GM12891 (cell line): ENCODE data around the gene CLPTM1.
"Not testable (repeated sequence)": the region's sequence is repeated elsewhere in the genome, so short reads cannot be mapped to it uniquely, and the experiment has no call there.

Experiments used
- DNase-seq: peaks from one replicate; pipeline ENCODE4 v3.0.0; 2011; ENCODE audit warnings: low spot score; ENCODE audit not compliant: insufficient read length
- FAIRE-seq: peaks from 2 replicates; lab custom pipeline; 2011; peaks lifted over from hg19 to GRCh38; lab: Jason Lieb, UNC
- PAX5 ChIP-seq: IDR thresholded peaks from 2 replicates; pipeline ENCODE4 v1.6.1; 2011; ENCODE audit warnings: low read length, moderate library complexity, mild to moderate bottlenecking; ENCODE audit not compliant: insufficient read depth, severe bottlenecking
- POLR2A ChIP-seq: IDR thresholded peaks from 2 replicates; pipeline ENCODE4 v1.6.1; 2011; ENCODE audit warnings: low read depth, low read length, control low read depth
- POLR2AphosphoS5 ChIP-seq: IDR thresholded peaks from 2 replicates; pipeline ENCODE4 v1.6.1; 2011; ENCODE audit warnings: low read depth, low read length, control low read depth
- POU2F2 ChIP-seq: IDR thresholded peaks from 2 replicates; pipeline ENCODE4 v1.6.1; 2011; ENCODE audit warnings: low read depth, mild to moderate bottlenecking, control low read depth, low read length, moderate library complexity
- SPI1 ChIP-seq: IDR thresholded peaks from 2 replicates; pipeline ENCODE4 v1.6.1; 2011; ENCODE audit warnings: low read depth, low read length, control low read depth
- TAF1 ChIP-seq: IDR thresholded peaks from 2 replicates; pipeline ENCODE4 v1.6.1; 2011; ENCODE audit warnings: low read depth, low read length, control low read depth

The CLPTM1 gene

DNA sequence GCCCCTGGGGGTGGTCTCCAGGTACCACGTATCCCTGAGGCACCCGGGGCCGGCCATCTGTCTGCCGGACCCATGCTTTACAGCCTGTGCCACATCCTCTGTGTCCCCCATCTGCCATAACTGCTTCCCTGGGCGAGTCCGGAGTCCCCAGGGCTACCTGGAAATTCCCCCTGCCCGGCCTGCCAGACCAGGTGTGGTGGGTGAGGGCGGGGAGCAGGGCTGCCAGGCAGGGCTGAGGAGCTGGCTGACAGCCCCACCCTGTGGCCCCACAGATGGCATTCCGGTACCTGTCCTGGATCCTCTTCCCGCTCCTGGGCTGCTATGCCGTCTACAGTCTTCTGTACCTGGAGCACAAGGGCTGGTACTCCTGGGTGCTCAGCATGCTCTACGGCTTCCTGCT is 35.8 kb downstream of the CLPTM1 start:
- TF ChIP-seq TAF1 (no peak), POLR2A (no peak), POLR2AphosphoS5 (no peak), POU2F2 (no peak), PAX5 (no peak)
- DNase-seq: no peak
- no peak for FAIRE-seq

DNA sequence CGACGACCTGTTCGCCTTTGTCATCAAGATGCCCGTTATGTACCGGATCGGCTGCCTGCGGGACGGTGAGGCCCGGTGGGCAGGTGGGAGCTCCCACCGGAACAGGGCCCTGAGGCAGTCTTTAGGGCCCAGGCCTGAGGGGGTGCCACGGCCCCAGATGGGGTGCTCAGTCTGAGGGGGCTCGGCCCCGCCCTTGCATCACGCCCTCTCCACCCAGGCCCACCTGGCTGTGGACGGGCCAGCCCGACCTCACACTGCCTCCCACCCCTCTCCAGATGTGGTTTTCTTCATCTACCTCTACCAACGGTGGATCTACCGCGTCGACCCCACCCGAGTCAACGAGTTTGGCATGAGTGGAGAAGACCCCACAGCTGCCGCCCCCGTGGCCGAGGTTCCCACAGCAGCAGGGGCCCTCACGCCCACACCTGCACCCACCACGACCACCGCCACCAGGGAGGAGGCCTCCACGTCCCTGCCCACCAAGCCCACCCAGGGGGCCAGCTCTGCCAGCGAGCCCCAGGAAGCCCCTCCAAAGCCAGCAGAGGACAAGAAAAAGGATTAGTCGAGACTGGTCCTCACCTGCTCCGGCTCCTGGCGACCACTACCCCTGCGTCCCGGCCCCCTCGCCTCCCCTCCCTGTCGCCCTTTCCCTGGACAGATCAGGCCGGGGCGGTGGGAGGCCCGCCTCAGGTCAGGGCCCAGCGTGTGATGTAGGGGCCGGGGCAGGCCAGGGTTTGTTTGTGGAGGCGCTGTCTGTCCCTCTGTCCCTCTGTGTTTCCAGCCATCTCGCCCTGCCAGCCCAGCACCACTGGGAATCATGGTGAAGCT is 37.4 kb downstream of the CLPTM1 start:
- no peak for TF ChIP-seq POLR2AphosphoS5
- FAIRE-seq: no peak
- no peak for DNase-seq

DNA sequence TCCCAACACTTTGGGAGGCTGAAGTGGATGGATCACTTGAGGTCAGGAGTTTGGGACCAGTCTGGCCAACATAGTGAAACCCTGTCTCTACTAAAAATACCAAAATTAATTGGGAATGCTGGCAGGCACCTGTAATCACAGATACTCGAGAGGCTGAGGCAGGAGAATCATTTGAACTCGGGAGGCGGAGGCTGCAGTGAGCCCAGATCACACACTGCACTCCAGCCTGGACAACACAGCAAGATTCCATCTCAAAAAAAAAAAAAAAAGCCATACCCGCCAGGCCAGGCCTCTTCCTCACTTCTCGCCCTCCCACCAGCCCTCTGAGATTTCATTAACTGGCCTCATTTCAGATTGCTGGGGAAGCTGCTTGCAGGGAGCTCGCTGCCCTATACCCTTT is 38.3 kb downstream of the CLPTM1 start:
- no peak for DNase-seq
- no peak for FAIRE-seq
- TF ChIP-seq PAX5 (no peak), POLR2A (no peak), POLR2AphosphoS5 (no peak), POU2F2 (no peak), SPI1 (no peak), TAF1 (no peak)

DNA sequence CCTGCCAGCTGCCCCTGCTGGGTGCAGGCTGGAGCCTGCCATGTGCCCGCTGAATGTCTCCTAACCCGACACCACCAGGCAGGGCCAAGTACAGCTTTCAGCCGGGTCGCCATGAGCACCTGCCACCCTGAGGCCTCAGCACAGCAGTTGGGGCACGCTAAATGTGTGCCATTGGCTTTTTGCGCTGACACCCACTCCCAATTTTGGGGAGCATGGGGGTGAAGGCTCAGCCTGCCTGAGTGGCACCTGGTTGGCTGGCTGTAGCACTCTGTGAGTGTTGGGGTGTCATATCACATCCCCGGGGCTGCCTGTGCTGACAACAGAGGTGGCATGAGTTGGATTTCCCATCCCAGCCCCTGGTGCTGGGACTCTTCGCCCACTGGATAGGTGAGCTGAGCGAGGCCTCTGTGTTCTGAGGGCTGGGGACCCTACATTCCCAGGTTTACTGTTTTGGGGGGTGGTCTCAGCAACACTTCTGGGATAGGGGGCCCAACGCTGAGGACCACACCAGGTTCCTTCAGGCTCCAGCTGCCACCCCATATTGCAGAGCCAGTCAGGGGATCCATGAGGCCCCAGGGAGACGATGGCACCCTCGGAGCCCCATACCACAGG is 38.9 kb downstream of the CLPTM1 start:
- FAIRE-seq (no peak), DNase-seq (no peak)
- TF ChIP-seq SPI1: no peak
- TF ChIP-seq PAX5: no peak
- TF ChIP-seq TAF1: no peak
- no peak for TF ChIP-seq POU2F2
- no peak; the same call in 1 of the 2 replicates for TF ChIP-seq POLR2A
- TF ChIP-seq POLR2AphosphoS5: no peak

DNA sequence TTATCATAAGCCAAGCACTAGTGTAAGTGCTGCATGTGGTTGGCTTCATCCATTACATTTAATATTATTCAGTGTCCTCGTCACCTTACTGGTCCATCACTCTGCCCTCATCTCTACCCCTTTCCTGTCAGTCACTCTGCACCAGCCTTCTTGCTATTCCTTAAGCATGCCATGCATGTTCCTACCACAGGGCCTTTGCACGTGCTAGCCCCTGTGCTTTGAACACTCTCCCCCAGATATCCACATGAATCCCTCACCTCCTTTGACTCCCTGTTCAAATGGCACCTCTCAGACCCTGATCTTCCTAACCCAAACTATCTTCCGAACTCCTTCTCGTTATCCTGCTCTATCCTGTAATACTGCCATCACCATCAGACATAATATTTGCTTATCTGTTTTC is 42.8 kb downstream of the CLPTM1 start:
- TF ChIP-seq PAX5 (no peak), POLR2A (no peak), TAF1 (no peak), POU2F2 (no peak), POLR2AphosphoS5 (no peak), SPI1 (no peak)
- DNase-seq (no peak), FAIRE-seq (peak; percentile 73)

DNA sequence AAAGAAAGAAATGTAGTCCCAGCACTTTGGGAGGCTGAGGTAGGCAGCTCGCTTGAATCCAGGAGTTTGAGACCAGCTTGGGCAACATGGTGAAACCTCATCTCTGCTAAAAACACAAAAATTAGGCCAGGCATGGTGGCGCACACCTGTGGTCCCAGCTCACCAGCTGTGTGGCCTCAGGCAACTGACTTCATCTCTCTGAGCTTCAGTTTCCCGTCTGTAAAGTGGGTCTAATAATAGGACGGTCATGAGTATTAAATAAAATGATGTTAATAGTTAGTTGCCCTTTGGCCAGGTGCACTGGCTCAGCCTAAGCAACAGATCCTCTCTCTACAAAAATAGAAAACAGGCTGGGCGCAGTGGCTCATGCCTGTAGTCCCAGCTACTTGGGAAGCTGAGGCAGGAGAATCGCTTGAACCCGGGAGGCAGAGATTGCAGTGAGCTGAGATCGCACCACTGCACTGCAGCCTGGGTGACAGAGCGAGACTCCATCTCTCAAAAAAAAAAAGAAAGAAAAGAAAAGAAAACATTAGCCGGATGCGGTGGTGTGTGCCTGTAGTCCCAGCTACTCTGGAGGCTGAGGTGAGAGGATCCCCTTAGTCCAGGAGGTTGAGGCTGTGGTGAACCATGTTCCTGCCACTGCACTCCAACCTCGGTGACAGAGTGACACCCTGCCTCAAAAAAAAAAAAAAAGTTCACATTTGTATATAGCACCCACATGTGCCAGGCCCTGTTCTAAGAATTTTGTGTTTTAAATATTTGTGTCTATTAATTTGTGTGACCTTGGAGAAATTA is 44.1 kb downstream of the CLPTM1 start:
- not testable (repeated sequence) for DNase-seq
- FAIRE-seq: peak; percentile 51

DNA sequence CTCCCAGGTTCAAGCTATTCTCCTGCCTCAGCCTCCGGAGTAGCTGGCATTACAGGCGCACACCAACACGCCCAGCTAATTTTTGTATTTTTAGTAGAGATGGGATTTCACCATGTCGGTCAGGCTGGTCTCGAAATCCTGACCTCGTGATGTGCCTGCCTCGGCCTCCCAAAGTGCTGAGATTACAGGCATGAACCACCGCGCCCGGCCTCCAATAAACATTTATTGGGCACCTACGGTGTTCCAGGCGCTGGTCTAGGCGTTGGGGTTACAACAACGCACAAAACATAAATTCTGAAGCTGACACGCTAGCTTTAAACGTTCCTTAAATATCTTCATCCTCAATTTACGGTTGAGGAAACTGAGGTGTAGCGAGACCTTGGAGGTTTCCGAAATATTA is 45.5 kb downstream of the CLPTM1 start:
- FAIRE-seq, DNase-seq: not testable (repeated sequence)

DNA sequence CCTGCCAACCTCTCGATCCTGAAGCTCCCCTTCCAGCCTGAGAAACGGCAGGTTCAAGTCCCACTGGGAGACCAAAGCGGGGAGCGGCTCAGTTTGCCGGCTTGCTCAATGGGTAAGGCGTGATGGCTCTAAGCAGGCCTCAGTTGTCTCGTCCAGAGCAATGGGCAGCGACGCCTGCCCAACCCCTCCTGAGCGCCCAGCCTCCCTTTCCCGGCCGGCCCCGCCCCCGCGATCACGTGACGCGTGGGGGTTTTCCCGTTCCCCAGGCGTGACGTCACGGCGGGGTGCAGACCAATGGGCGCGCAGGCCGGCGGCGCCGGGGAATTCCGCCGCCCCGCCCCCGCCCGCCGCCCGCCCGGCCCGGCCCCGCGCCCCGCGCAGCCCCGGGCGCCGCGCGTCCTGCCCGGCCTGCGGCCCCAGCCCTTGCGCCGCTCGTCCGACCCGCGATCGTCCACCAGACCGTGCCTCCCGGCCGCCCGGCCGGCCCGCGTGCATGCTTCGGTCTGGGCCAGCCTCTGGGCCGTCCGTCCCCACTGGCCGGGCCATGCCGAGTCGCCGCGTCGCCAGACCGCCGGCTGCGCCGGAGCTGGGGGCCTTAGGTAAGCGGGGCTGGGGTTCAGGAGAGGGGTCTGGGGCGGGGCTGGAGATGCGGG is 46.0 kb downstream of the CLPTM1 start, which contains the start of gene RELB:
TSS of gene RELB (plus strand) at position 378 of the 653 bp plus-strand sequence. CDS start at position 494, 116 bp downstream.
- FAIRE-seq (peak; percentile 95), DNase-seq (peak; percentile 96)
- no peak for TF ChIP-seq SPI1
- no peak for TF ChIP-seq PAX5
- no peak for TF ChIP-seq TAF1
- TF ChIP-seq POU2F2: no peak
- no peak; the same call in 1 of the 2 replicates for TF ChIP-seq POLR2AphosphoS5
- TF ChIP-seq POLR2A: no peak

DNA sequence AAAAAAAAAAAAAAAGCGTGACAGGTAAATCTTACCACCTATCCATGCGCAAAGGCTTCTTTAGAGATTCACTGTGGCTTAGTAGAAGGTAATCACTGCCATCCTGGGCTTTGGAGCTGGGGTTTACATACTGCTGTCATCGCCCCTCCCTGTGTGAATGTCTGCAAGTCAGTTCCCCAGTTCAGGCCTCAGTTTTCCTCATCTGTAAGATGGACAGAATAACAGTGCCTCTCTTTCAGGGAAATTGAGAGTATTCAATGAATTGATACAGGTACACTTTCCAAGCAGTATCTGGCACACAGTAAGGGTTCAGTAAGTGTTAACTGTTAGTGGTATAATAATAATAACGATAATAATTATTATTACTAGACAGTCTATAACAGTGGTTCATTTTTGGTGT is 48.3 kb downstream of the CLPTM1 start:
- DNase-seq: no peak
- no peak for TF ChIP-seq POLR2A
- TF ChIP-seq POU2F2: no peak
- no peak for TF ChIP-seq POLR2AphosphoS5
- TF ChIP-seq TAF1: no peak
- TF ChIP-seq SPI1: no peak
- no peak for TF ChIP-seq PAX5
- no peak for FAIRE-seq
